D721Med (cell line): Measurements from ENCODE around the gene GPR157.

Experiments
- DNase-seq: peaks from one replicate; pipeline ENCODE4 v3.0.0; 2011; ENCODE audit warnings: low spot score; ENCODE audit not compliant: insufficient read length
- FAIRE-seq: peaks from 2 replicates; lab custom pipeline; 2011; peaks lifted over from hg19 to GRCh38; lab: Jason Lieb, UNC
- CTCF ChIP-seq: IDR thresholded peaks from 2 replicates; pipeline ENCODE4 v1.5.1; 2012; ENCODE audit warnings: mild to moderate bottlenecking, control low read depth; ENCODE audit not compliant: insufficient read depth; ENCODE audit errors: missing control alignments

The GPR157 gene

GRCh38 chr1:9050803-9051202 is 78.1 kb downstream of the GPR157 start:
- FAIRE-seq (no peak), DNase-seq (no peak)
- no peak for TF ChIP-seq CTCF
